Cardiac fibroblast (primary cell): Measurements from ENCODE around the gene GSTK1.

Source experiments
- DNase-seq, 2 donors: peaks; one replicate each; pipeline versions ENCODE4 v3.0.0 to v3.0.0-alpha.2; 2010; ENCODE audit warnings: low read depth in 2 of 2
- H3K4me3 ChIP-seq, 2 donors: replicated peaks in 1 of 2; 1 replicate in 1 of 2; 2 replicates in 1 of 2; pipeline ENCODE4 v1.5.1; 2011; ENCODE audit warnings: low read depth in 2 of 2, low read length in 2 of 2, mild to moderate bottlenecking in 2 of 2, moderate library complexity in 1 of 2
- TF ChIP-seq, protein P1 (sequence below): IDR thresholded peaks from one replicate; pipeline ENCODE4 v1.5.1; 2011; ENCODE audit warnings: low read depth, mild to moderate bottlenecking, low read length, inconsistent platforms

The GSTK1 gene

DNA sequence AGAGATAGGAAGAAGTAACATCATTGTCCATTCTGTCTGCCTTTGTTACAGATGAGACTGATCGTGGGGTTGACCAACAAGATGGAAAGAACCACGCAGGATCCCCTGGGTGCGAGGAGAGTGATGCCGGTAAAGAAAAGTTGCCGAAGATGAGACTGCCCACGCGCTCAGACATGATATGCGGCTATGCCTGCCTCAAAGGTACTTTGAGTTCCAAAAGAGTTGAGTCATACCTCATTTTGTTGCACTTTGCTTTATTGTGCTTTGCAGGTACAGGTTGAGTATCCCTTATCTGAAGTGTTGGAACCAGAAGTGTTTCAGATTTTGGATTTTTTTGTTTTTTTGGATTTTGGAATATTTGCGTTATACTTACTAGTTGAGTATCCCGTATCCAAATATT lies 40.5 kb downstream of the GSTK1 start:
- DNase-seq: no peak
- TF ChIP-seq, protein P1, sequence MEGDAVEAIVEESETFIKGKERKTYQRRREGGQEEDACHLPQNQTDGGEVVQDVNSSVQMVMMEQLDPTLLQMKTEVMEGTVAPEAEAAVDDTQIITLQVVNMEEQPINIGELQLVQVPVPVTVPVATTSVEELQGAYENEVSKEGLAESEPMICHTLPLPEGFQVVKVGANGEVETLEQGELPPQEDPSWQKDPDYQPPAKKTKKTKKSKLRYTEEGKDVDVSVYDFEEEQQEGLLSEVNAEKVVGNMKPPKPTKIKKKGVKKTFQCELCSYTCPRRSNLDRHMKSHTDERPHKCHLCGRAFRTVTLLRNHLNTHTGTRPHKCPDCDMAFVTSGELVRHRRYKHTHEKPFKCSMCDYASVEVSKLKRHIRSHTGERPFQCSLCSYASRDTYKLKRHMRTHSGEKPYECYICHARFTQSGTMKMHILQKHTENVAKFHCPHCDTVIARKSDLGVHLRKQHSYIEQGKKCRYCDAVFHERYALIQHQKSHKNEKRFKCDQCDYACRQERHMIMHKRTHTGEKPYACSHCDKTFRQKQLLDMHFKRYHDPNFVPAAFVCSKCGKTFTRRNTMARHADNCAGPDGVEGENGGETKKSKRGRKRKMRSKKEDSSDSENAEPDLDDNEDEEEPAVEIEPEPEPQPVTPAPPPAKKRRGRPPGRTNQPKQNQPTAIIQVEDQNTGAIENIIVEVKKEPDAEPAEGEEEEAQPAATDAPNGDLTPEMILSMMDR: no peak
- no peak overlapping the region for H3K4me3 ChIP-seq

DNA sequence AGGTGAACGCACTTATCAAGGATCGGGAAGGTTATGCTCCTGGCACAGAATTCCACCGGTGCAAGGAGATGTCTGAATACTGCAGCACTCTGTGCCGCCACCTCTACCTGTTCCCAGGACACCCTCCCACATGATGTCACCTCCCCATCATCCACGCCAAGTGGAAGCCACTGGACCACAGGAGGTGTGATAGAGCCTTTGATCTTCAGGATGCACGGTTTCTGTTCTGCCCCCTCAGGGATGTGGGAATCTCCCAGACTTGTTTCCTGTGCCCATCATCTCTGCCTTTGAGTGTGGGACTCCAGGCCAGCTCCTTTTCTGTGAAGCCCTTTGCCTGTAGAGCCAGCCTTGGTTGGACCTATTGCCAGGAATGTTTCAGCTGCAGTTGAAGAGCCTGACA lies 41.7 kb downstream of the GSTK1 start:
- TF ChIP-seq, protein P1: no peak
- DNase-seq: no peak
- no peak overlapping the region for H3K4me3 ChIP-seq

DNA sequence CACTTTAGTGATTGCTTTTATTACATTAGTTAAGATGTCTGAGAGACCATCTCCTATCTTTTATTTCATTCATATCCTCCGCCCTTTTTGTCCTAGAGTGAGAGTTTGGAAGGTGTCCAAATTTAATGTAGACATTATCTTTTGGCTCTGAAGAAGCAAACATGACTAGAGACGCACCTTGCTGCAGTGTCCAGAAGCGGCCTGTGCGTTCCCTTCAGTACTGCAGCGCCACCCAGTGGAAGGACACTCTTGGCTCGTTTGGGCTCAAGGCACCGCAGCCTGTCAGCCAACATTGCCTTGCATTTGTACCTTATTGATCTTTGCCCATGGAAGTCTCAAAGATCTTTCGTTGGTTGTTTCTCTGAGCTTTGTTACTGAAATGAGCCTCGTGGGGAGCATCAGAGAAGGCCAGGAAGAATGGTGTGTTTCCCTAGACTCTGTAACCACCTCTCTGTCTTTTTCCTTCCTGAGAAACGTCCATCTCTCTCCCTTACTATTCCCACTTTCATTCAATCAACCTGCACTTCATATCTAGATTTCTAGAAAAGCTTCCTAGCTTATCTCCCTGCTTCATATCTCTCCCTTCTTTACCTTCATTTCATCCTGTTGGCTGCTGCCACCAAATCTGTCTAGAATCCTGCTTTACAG lies 42.3 kb downstream of the GSTK1 start:
- no peak overlapping the region for H3K4me3 ChIP-seq
- peak; percentile 66 to 72 for DNase-seq
- TF ChIP-seq, protein P1: peak; percentile 89

DNA sequence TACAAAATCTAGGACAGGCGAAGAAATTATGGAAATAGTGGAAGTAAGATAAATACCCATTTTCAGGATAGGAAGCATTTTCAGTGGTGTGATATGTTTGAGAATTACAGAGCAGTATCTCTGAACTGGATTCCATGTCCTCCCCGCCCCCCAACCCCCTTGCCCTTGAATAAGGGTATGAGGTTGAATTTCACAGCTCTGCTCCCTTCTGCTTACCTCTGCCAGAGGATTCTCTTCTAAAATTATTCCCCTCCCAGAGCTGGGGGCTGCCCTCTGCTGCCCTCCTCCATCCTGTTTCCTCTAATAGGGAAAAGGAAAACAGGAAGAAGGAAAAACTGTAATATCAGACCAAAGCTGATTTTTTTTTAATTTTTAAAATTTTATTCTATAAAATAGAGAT lies 45.4 kb downstream of the GSTK1 start:
- DNase-seq: no peak
- TF ChIP-seq, protein P1: no peak
- no peak overlapping the region for H3K4me3 ChIP-seq

DNA sequence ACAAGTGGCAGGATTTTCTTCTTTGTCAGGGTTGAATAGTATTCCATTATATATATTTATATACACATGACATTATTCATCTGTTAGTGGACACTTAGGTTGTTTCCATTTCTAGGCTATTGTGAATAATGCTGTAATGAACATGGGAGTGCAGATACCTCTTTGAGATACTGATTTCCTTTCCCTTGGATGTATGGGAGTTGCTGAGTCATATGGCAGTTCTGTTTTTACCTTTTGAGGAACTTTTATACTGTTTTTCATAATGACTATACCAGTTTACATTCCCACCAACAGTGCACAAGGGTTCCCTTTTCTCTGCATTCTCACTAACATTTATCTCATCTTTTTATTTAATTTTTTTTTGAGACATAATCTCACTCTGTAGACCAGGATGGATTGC lies 50.9 kb downstream of the GSTK1 start:
- H3K4me3 ChIP-seq: no peak overlapping the region
- no peak for DNase-seq
- TF ChIP-seq, protein P1: no peak

DNA sequence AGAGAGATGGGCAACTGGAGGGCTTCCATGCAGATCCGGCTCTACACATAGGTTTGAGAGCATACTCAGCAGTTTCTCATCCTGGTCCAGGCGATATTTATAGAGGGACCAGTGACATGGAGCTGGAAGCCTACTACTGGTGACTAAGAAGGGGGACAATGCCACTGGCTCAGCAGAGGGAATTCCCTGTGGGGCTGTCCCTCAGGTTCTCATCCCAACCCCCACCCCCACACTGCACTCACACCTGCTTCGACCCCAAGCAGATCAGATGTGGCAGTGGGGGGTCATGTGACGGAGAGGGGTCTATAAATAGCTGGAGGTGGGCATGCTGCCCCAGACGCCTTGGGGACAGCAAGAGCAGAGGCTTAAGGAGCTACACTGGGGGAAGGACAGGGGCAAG lies 52.5 kb downstream of the GSTK1 start, which contains the start of gene CLCN1:
CLCN1 (plus strand) TSS at position 336 of the 400 bp plus-strand sequence. CDS start 102 bp downstream, outside the sequence.
- DNase-seq: no peak
- no peak within 1 kb of the TSS for H3K4me3 ChIP-seq
- TF ChIP-seq, protein P1: no peak

DNA sequence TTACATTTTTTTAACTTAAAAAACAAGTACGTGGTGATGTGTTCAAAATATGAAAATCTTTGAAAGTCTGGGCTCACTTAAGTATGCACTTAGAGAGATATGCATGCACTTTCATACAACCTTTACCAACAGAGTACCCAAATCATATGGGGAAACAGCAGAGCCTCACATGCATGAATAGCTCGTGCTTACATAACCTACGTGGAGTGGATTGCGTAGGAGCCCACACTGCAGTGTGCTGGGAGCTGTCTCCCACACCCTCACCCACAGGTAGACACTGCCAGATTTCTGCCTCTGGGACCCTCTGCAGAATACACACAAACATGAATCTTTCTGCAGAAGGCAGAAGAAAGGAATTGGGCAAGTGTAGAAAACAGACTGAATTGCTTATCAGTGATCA lies 53.3 kb downstream of the GSTK1 start:
- H3K4me3 ChIP-seq: no peak overlapping the region
- DNase-seq: no peak
- TF ChIP-seq, protein P1: no peak
